Neural cell (in vitro differentiated cells): ENCODE measurements around the gene FN3K. TPM values are rescaled to one million over a fixed set of nuclear protein-coding genes. Genes with fewer than 3 reads are reported as not detected.

Source experiments
- H2AFZ ChIP-seq: fragments of 200-600, 300-800 bp; sonication (generic), shearing (Covaris generic); 2 replicates; pipeline ENCODE4 v1.6.0; 2014; ENCODE audit warnings: low read depth, mild to moderate bottlenecking, antibody characterized with exemption, low read length, moderate library complexity
- H3F3A ChIP-seq: fragments of 200-600 bp; shearing (Covaris generic); 2 replicates; pipeline ENCODE4 v1.6.1; 2016; ENCODE audit warnings: mild to moderate bottlenecking, moderate library complexity, mixed read lengths, antibody characterized with exemption, low read length; ENCODE audit not compliant: insufficient read depth, poor library complexity, severe bottlenecking
- H3K27ac ChIP-seq: fragments of 200-600, 300-800 bp; sonication (generic), shearing (Covaris generic); 2 replicates; pipeline ENCODE4 v1.5.1; 2014; ENCODE audit warnings: mild to moderate bottlenecking, low read length, moderate library complexity
- H3K27me3 ChIP-seq: fragments of 300-800, 200-600 bp; sonication (generic), shearing (Covaris generic); 2 replicates; pipeline ENCODE4 v1.6.0; 2014; ENCODE audit warnings: mild to moderate bottlenecking, low read depth, low read length, moderate library complexity; ENCODE audit not compliant: insufficient read depth
- H3K36me3 ChIP-seq: fragments of 300-800, 200-600 bp; sonication (generic), shearing (Covaris generic); 2 replicates; pipeline ENCODE4 v1.5.1; 2014; ENCODE audit warnings: mild to moderate bottlenecking, antibody characterized with exemption, low read length, moderate library complexity; ENCODE audit not compliant: insufficient read depth
- H3K4me2 ChIP-seq: fragments of 300-800, 200-600 bp; sonication (generic), shearing (Covaris generic); 2 replicates; pipeline ENCODE4 v1.6.0; 2014; ENCODE audit warnings: mild to moderate bottlenecking, low read length
- H3K4me3 ChIP-seq: fragments of 300-800, 200-600 bp; sonication (generic), shearing (Covaris generic); 2 replicates; pipeline ENCODE4 v1.5.1; 2014; ENCODE audit warnings: mild to moderate bottlenecking, low read length, moderate library complexity
- H3K79me2 ChIP-seq: fragments of 200-600 bp; shearing (Covaris generic); replicated peaks from 2 replicates; pipeline ENCODE4 v1.6.0; 2014; ENCODE audit warnings: mild to moderate bottlenecking, low read length, moderate library complexity; ENCODE audit not compliant: insufficient read depth
- H3K9ac ChIP-seq: fragments of 300-800, 200-600 bp; sonication (generic), shearing (Covaris generic); 2 replicates; pipeline ENCODE4 v1.6.1; 2016; ENCODE audit warnings: mild to moderate bottlenecking, low read length, mixed read lengths
- H3K9me2 ChIP-seq: fragments of 200-600 bp; shearing (Covaris generic); 2 replicates; pipeline ENCODE4 v1.6.1; 2016; ENCODE audit warnings: mild to moderate bottlenecking, low read length, mixed read lengths; ENCODE audit not compliant: insufficient read depth
- H3K9me3 ChIP-seq: fragments of 200-600, 300-800 bp; sonication (generic), shearing (Covaris generic); 2 replicates; pipeline ENCODE4 v1.6.1; 2016; ENCODE audit warnings: mild to moderate bottlenecking, mixed run types, low read length, moderate library complexity, mixed read lengths
- H4K20me1 ChIP-seq: fragments of 200-600 bp; shearing (Covaris generic); 2 replicates; pipeline ENCODE4 v1.6.1; 2016; ENCODE audit warnings: mild to moderate bottlenecking, mixed run types; ENCODE audit not compliant: insufficient read depth
- CTCF ChIP-seq: fragments of 450-650 bp; IDR thresholded peaks from 2 replicates; pipeline ENCODE4 v1.5.1; 2014; ENCODE audit warnings: antibody characterized with exemption, mild to moderate bottlenecking, moderate library complexity; ENCODE audit not compliant: poor library complexity, severe bottlenecking
- EP300 ChIP-seq: fragments of 450-650 bp; conservative IDR thresholded peaks from 2 replicates; pipeline ENCODE4 v1.6.1; 2014; ENCODE audit warnings: antibody characterized with exemption, mild to moderate bottlenecking, moderate library complexity; ENCODE audit not compliant: poor library complexity, severe bottlenecking
- EZH2 ChIP-seq: fragments of 200-600, 300-800 bp; shearing (Covaris generic), sonication (generic); IDR thresholded peaks from 2 replicates; pipeline ENCODE4 v1.6.1; 2014; ENCODE audit warnings: antibody characterized with exemption, low read length, borderline replicate concordance, mild to moderate bottlenecking; ENCODE audit not compliant: insufficient read depth, poor library complexity, severe bottlenecking
- MXI1 ChIP-seq: fragments of 450-650 bp; conservative IDR thresholded peaks from 2 replicates; pipeline ENCODE4 v1.6.1; 2014; ENCODE audit warnings: antibody characterized with exemption, mild to moderate bottlenecking; ENCODE audit not compliant: poor library complexity, severe bottlenecking
- POLR2AphosphoS5 ChIP-seq: IDR thresholded peaks from 2 replicates; pipeline ENCODE4 v1.6.1; 2012
- RAD21 ChIP-seq: fragments of 450-650 bp; conservative IDR thresholded peaks from 2 replicates; pipeline ENCODE4 v1.6.1; 2014; ENCODE audit warnings: antibody characterized with exemption, mild to moderate bottlenecking, moderate library complexity
- REST ChIP-seq: IDR thresholded peaks from 2 replicates; pipeline ENCODE4 v1.6.1; 2012; ENCODE audit warnings: borderline replicate concordance
- SMC3 ChIP-seq: fragments of 450-650 bp; conservative IDR thresholded peaks from 2 replicates; pipeline ENCODE4 v1.6.1; 2014; ENCODE audit warnings: antibody characterized with exemption, mild to moderate bottlenecking, moderate library complexity; ENCODE audit not compliant: poor library complexity
- TAF1 ChIP-seq: IDR thresholded peaks from 2 replicates; pipeline ENCODE4 v1.6.1; 2012; ENCODE audit warnings: low read depth
- polyA plus RNA-seq: library from polyadenylated mRNA; depleted of rRNA; stranded (reverse); fragments of >200 nt; gene quantifications from 2 replicates; pipeline ENCODE4 v1.2.3, GENCODE V29; 2014

Gene FN3K
- polyA plus RNA-seq, 1 donor from 2014 or later = 6.0 TPM

- Histone ChIP-seq H2AFZ (no peak overlapping the region), H3K4me3 (no peak overlapping the region), H3K9me3 (no peaks in the 10 kb centered on the region), H3K36me3 (peaks cover 5% of the 10 kb centered on the region), H3K27me3 (no peaks in the 10 kb centered on the region), H4K20me1 (no peaks in the 10 kb centered on the region), H3F3A (no peaks in the 10 kb centered on the region), H3K79me2 (no peaks in the 10 kb centered on the region), H3K27ac (no peak overlapping the region), H3K9ac (no peak overlapping the region), H3K4me2 (no peak overlapping the region), H3K9me2 (no peaks in the 10 kb centered on the region)
- TF ChIP-seq CTCF (no peak), POLR2AphosphoS5 (no peak), MXI1 (no peak), RAD21 (no peak), EP300 (no peak), REST (no peak), SMC3 (no peak)
Measured at GRCh38 chr17:82726427-82726826, 9.0 kb upstream of the FN3K start.

- H3K27me3 ChIP-seq = no peaks in the 10 kb centered on the region
- H3K9me3 ChIP-seq = no peaks in the 10 kb centered on the region
- no peaks in the 10 kb centered on the region for H3F3A ChIP-seq
- H3K9ac ChIP-seq = no peak overlapping the region
- no peaks in the 10 kb centered on the region for H4K20me1 ChIP-seq
- no peaks in the 10 kb centered on the region for H3K79me2 ChIP-seq
- no peaks in the 10 kb centered on the region for H3K9me2 ChIP-seq
- H2AFZ ChIP-seq = no peak overlapping the region
- no peak overlapping the region for H3K27ac ChIP-seq
- no peaks in the 10 kb centered on the region for H3K36me3 ChIP-seq
- no peak overlapping the region for H3K4me2 ChIP-seq
- no peak overlapping the region for H3K4me3 ChIP-seq
- TF ChIP-seq EP300 = no peak
- no peak for TF ChIP-seq REST
- no peak for TF ChIP-seq MXI1
- TF ChIP-seq SMC3 = no peak
- no peak for TF ChIP-seq RAD21
- no peak for TF ChIP-seq CTCF
- no peak for TF ChIP-seq TAF1
- TF ChIP-seq POLR2AphosphoS5 = no peak
- no peak for TF ChIP-seq EZH2
Measured at GRCh38 chr17:82729479-82730260, 5.7 kb upstream of the FN3K start.
